Measurements from ENCODE around the gene GPX6.
"Not testable (repeated sequence)": the region's sequence is repeated elsewhere in the genome, so short reads cannot be mapped to it uniquely, and the experiment has no call there.

Gene GPX6, protein sequence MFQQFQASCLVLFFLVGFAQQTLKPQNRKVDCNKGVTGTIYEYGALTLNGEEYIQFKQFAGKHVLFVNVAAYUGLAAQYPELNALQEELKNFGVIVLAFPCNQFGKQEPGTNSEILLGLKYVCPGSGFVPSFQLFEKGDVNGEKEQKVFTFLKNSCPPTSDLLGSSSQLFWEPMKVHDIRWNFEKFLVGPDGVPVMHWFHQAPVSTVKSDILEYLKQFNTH

GRCh38 chr6:28515676-28516075 lies at the start of gene GPX6:
Gene GPX6 (minus strand): TSS chr6:28515793. CDS start chr6:28515743, 50 bp downstream.
- DNase-seq (ENCODE audit: low read depth in 2 of 2), result no peak

DNA sequence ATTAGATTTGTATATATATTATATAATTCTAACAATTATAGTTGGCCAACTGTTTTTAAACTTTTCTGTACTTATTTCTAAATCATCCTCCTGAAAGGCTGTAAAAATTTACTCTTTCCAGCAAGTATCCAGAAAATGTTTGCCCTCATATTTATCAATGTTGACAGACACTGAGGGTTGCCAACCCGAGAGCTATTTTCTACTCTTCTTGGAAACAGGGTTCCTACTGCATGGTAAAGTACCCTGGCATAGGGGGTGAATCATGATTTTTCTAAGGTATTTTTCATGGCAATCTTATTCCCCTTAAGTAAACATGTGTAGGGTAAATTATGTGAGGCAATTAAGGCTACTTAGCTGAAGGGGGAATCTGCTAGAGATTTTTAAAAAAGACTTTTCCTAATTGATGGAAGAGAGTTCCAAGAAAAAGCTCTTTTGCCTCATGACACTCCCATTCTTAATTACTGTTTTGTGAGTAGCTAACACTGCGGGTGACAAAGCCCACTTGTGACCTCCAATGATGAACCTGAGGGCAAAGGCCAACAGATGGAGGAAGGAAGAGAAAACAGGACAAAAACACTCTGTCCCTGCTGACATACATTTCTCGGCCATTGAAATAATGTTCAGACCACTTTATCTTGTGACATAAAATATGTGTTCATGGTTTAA lies 48.0 kb upstream of the GPX6 start:
- DNase-seq (ENCODE audit: low read depth in 2 of 2), result no peak

DNA sequence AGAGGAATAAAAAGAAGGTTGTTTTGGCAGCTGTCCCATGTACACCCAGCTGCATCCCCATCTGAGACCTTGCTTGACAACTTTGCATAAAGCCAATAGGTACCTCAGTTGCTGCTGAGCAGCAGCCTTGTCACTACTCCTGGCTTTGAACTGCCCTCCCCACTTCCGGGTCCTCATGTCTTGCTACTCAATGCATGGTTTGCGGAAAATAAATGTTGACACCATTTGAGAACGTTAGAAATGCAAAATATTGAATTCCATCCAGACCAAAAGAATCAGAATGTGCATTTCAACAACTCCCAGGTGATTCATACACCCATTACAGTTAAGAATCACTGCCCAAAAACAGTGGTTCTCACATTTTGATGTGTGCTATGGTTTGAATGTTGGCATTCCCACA lies 43.0 kb upstream of the GPX6 start:
- no peak for DNase-seq (ENCODE audit: low read depth in 2 of 2)

DNA sequence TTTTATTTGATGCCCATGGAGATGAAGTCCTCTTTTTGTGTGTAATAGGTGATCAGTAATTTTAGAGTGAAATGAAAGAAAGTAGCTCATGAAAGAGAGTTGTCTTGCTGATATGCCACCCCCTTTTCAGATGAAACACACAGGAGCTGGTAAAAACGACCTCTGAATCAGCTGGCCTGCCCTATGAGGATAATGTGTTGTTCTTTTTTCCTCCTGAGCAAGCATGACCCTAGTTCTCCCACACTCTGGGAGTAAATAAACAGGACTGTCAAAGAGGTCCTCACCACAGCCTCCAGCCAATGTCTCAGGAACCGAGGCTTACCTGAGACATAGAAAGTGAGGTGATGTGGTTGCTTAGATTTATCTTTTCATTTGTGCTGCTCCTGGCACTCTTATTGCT lies 39.5 kb upstream of the GPX6 start:
- no peak for DNase-seq (ENCODE audit: low read depth in 2 of 2)

DNA sequence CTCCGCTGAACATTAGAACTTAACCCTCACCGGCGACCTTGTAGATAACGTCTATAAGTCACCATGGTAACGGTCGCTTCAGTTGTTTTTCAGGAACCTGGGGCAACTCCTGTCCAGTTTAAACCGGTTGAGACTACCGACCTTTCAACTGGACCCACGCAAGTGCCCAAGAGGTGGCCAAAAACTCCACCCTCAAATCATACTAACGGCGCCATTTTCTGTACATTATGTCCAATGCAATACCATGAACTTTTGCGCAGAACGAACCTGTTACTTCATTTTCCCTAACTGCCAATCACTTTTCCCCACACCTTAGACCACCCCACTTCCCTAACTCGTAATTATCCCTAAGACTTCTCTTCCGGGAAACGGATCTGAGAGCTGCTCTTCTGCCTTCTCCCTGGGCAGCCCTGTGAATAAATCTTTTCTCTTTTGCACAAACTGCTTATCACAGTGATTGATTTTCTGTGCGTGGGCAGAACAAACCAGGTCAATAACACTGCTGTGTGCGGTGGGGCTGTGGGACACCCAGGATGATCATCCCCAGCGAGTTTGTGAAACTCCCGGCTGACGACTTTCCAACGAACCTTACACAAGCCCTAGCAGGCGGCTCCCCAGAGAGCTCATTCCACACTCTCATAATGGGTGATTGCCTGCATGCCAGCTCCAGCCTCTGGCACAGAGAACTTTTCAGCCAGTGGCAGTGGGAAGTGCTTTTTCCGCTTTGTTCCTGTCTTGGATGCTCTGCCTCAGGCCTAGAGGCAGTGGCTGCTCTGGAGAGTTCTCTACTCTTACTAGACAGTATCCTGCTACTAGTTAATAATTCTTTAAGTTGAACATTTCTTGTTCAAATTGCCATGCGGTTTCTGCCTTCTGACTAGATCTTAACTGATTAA lies 38.6 kb upstream of the GPX6 start:
- no peak for DNase-seq (ENCODE audit: low read depth in 2 of 2)

- no peak for DNase-seq (ENCODE audit: low read depth in 2 of 2)
These were observed 37.9 kb upstream of the GPX6 start for GRCh38 chr6:28553384-28553985.

- DNase-seq (ENCODE audit: low read depth in 2 of 2), result no peak
These were observed 36.5 kb upstream of the GPX6 start for GRCh38 chr6:28551891-28552666.

- not testable (repeated sequence) for DNase-seq (ENCODE audit: low read depth in 2 of 2)
These were observed 31.4 kb upstream of the GPX6 start for GRCh38 chr6:28547003-28547402.

DNA sequence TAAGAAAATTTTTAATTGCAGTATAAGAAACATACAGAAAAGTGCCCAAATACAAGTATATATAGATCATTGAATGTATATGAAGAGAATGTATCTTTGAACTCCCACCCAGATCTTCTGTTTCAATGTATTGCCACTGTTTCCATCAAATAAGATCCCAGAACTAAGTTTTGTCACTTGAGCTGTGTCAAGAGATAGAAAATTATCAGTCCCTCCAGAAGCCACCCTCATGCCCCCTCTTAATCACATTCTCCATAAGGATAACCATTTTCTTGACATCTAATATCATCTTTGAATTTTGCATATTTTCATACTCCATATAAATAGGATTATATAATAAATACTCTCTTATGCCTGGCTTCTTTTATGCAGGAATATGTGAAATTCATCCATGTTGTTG lies 30.4 kb upstream of the GPX6 start:
- no peak for DNase-seq (ENCODE audit: low read depth in 2 of 2)

DNA sequence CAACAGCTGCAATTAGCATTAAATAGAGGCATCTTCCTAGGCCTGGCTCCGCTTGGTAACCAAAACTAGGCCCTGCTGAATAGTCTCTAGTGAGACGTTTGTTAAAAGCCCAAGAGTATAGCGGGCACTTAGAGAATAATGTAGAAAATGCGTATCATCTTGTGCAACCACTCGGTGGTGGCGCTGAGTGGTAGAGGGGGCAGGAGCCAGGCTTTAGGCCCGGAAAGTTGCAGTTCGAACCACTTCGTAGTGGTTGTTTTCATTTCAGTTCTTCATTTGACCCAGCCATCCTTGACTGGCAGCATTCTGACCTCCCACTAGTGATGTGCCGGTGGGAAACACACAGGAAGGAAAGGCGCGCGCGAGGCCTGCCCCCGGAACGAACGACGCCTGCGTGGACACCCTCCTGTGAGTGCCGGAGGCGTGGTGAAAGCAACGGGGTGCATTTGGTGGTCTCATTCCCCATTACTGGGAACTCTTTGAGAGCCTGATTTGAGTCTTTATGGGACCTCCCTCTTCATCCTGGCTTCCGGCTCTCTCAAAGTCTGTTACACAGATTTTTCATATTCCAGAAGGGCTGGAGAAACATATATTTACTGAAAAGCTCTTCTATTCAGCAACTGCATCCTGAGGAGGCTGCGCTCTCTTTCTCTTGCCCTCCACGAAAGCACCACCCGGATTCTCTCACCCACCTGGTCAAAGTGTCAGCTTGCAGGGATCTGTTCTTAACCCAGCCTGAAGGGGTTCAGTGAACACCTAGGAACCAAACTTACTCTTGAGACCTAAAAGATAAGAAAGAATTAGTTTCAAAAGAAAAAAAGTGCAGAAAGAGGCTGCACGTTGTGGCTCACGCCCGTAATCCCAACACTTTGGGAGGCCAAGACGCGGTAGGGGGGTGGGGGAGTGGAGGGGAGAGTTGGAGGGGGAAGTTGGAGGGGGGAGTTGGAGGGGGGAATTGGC lies 28.3 kb upstream of the GPX6 start:
- DNase-seq (ENCODE audit: low read depth in 2 of 2), result peak in 1 of 2 donors; percentile 10

DNA sequence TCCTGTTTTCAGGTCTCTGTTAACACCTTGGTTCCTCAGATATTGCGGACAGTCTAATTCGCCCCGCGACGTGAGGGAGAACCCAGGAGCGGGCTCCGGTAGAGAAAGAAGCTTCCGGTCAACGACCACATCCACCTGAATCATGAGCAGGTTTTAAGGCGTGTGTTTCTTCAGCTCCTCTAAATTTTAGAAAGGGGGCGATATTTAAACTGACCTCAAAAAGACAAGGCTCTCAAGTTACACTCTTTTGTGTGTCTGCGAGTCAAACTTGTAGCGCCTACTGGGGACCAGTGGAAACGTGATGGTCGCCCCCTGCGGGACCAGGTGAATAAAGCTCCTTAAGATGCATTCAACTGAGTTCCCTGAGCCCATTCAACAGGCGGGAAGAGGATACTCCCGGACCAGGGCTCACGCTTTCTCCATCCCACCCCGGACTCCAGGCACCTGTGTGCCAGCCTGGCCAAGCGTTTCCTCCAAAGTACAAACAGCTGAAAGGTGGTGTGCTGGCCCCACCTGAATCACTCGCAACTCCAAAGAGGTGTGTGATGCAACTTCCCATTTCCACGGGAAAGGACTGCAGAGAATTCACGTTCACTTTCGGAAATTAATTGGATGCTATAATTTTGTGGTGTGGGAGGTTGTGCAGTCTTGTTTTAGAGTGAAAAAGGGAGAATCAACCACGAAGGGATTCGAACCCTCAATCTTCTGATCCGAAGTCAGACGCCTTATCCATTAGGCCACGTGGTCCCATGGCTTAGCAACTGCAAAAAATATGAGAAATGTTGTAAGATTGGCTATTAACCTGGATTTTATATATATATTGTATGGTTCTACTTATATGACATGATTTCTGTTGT lies 27.1 kb upstream of the GPX6 start:
- peak; percentile 12 to 35 for DNase-seq (ENCODE audit: low read depth in 2 of 2)

GRCh38 chr6:28541996-28542395 lies 26.4 kb upstream of the GPX6 start:
- no peak for DNase-seq (ENCODE audit: low read depth in 2 of 2)

DNA sequence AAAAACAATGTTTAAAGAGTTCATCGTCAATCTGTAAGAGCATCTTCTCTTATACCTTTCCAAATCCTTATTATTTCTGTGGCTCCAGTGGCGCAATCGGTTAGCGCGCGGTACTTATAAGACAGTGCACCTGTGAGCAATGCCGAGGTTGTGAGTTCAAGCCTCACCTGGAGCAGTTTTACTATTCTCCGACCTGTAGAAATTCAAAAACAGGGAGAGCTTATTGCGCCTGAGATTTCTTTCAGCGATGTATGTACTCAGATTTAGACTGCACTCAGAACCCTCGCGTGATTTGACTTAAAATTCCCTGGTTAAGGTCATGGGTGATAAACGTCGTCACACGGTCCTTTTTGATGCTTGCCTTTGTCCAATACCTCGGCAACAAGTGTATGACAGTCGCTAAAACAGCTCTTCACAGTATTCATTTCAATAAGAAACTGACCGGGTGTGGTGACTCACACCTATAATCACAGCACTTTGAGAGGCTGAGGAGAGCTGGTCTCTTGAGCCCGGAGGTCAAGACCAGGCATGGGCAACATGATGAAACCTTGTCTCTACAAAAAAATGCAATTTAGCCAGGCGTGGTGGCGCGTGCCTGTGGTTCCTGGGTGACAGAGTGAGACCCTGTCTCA lies 22.0 kb upstream of the GPX6 start:
- DNase-seq (ENCODE audit: low read depth in 2 of 2), result no peak

GRCh38 chr6:28537065-28537464 lies 21.5 kb upstream of the GPX6 start:
- DNase-seq (ENCODE audit: low read depth in 2 of 2), result no peak

GRCh38 chr6:28534875-28535274 lies 19.3 kb upstream of the GPX6 start:
- DNase-seq (ENCODE audit: low read depth in 2 of 2), result no peak

DNA sequence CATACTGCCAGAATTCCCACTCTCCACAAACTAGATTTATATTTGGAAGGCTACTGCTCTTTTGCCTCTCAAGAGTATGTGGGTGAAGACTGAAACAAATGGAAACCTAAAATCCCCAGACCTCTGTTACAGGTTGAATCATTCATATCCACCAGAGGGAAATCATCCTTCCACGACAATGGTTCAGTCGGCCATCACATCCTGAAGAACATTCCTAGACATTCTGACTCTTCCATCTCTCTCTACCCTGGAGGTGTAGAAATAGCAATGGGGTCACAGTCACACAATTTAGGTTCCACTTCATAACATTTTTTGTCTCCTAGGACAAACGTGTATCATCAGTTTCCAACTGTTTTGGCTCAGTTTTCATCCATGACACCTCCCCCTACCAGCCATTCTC lies 18.7 kb upstream of the GPX6 start:
- DNase-seq (ENCODE audit: low read depth in 2 of 2), result no peak

DNA sequence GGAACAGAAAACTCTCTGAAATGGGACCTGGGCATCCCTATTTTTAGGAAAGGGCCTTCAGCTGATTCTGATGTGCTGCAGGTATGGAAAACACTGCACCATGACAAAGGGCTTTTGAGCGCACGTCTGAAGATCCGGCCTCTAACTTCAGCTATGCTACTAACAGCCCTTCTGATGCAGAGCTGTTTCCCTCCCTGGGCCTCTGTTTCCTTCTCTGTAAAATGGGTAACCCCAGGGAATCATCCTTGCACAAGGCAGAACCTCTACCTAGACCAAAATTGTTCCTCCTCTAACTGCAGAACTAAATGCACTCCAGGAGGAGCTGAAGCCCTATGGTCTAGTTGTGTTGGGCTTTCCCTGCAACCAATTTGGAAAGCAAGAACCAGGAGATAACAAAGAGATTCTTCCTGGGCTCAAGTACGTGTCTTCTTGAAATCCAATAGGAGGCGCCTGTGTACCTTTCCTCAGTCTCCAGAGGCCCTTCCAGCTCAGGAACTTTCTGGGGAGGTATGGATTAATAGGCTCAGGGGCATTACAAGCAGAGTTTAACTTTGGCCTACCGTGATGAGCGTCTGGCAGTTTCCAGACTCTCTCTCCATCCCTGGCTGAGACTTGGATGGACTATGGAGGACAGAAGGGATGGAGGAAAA lies 16.0 kb upstream of the GPX6 start:
- no peak for DNase-seq (ENCODE audit: low read depth in 2 of 2)

DNA sequence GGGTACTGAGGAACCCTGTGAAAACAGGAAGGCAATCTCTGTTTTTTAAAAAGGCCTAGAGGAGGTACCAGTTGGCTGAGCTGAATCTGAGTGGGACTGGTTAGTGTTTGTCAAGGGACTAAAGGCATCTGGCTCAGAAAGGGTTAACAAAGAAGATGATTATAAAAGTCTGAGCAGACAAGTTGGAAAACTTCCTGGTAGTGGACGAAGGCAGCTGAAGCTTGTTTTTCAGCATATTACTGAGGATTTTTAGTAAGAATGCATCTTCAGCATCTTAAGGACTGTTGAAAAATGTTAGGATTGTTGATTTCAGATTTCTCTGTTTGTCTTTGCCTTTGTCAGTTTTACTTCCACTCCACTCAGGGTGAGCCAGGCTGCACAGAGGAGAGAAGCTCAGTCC lies 15.2 kb upstream of the GPX6 start:
- DNase-seq (ENCODE audit: low read depth in 2 of 2), result no peak

Measured in stimulated activated CD8-positive, alpha-beta memory T cell treated with anti-CD3 and anti-CD28 coated beads, Interleukin-7, amount 100 ng/mL, for 4 hours (primary cell).